DOHH2 (cell line): ENCODE data around the gene BRSK2.

ENCODE experiments used
- H3F3A ChIP-seq: fragments of 200-600 bp; sonication (generic), shearing (Covaris generic); 2 replicates; pipeline ENCODE4 v1.6.0; 2016; ENCODE audit warnings: antibody characterized with exemption, mild to moderate bottlenecking; ENCODE audit not compliant: control insufficient read depth, insufficient read depth
- H3K27ac ChIP-seq: fragments of 200-600 bp; sonication (generic); 2 replicates; pipeline ENCODE4 v1.5.1; 2014; ENCODE audit warnings: low read depth, mild to moderate bottlenecking, low read length, moderate library complexity
- H3K27me3 ChIP-seq: fragments of 200-600 bp; sonication (generic); 2 replicates; pipeline ENCODE4 v1.6.1; 2014; ENCODE audit warnings: mild to moderate bottlenecking, low read length, mixed read lengths; ENCODE audit not compliant: control insufficient read depth
- H3K36me3 ChIP-seq: fragments of 200-600 bp; sonication (generic); 2 replicates; pipeline ENCODE4 v1.6.1; 2014; ENCODE audit warnings: mild to moderate bottlenecking, low read length, moderate library complexity, mixed read lengths; ENCODE audit not compliant: control insufficient read depth
- H3K4me1 ChIP-seq: fragments of 200-600 bp; sonication (generic); 2 replicates; pipeline ENCODE4 v1.6.1; 2014; ENCODE audit warnings: mild to moderate bottlenecking, low read length, mixed read lengths; ENCODE audit not compliant: control insufficient read depth
- H3K4me2 ChIP-seq: fragments of 200-600 bp; sonication (generic); 2 replicates; pipeline ENCODE4 v1.6.0; 2014; ENCODE audit warnings: mild to moderate bottlenecking, low read length, moderate library complexity
- H3K4me3 ChIP-seq: fragments of 200-600 bp; sonication (generic); 2 replicates; pipeline ENCODE4 v1.5.1; 2014; ENCODE audit warnings: mild to moderate bottlenecking, low read length, mixed read lengths
- H3K79me2 ChIP-seq: fragments of 200-600 bp; sonication (generic); 2 replicates; pipeline ENCODE4 v1.6.1; 2014; ENCODE audit warnings: mild to moderate bottlenecking, low read length, mixed read lengths; ENCODE audit not compliant: control insufficient read depth
- H3K9me2 ChIP-seq: fragments of 200-600 bp; sonication (generic); replicated peaks from 2 replicates; pipeline ENCODE4 v1.6.1; 2014; ENCODE audit warnings: mild to moderate bottlenecking, low read length, mixed read lengths; ENCODE audit not compliant: control insufficient read depth
- H3K9me3 ChIP-seq: fragments of 200-600 bp; sonication (generic); 2 replicates; pipeline ENCODE4 v1.6.1; 2014; ENCODE audit warnings: antibody characterized with exemption, low read length, mixed read lengths; ENCODE audit not compliant: control insufficient read depth, insufficient read depth
- H4K20me1 ChIP-seq: fragments of 200-600 bp; sonication (generic); 2 replicates; pipeline ENCODE4 v1.6.0; 2014; ENCODE audit warnings: low read depth, mild to moderate bottlenecking, antibody characterized with exemption, low read length, moderate library complexity; ENCODE audit not compliant: control insufficient read depth, insufficient read depth
- EZH2phosphoT487 ChIP-seq: fragments of 200-600 bp; sonication (generic); IDR thresholded peaks from 2 replicates; pipeline ENCODE4 v1.6.1; 2017; ENCODE audit warnings: borderline replicate concordance, mild to moderate bottlenecking, antibody characterized with exemption, low read length, moderate library complexity, mixed read lengths
- TF ChIP-seq, protein P1 (sequence below): fragments of 200-600 bp; sonication (generic); IDR thresholded peaks from one replicate; pipeline ENCODE4 v1.5.1; 2014; ENCODE audit warnings: antibody characterized with exemption, mild to moderate bottlenecking, low read depth, low read length; ENCODE audit not compliant: poor library complexity, severe bottlenecking

Gene BRSK2

DNA sequence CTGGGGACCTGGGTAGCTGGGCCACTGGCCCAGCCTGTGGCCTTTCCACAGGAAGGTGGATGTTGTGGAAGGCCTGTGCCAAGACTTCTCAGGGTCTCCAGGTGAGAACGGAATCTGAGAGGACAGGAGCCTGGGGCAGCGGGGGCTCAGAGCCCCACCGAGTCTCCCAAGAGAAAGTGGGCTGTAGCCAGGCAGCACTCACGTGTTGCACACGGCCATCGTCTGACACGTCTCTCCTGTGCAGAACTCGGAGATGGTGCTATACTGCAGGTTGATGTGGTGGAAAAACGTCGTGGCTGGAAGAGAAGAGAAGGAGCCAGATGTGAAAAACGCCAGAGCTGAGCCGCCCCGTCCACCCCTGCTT is 90.4 kb downstream of the BRSK2 start:
- H3K79me2 ChIP-seq: peaks cover 2% of the 10 kb centered on the region; the same call in 1 of the 2 replicates
- H3K9me3 ChIP-seq: no peaks in the 10 kb centered on the region
- no peaks in the 10 kb centered on the region for H3K27me3 ChIP-seq
- TF ChIP-seq, protein P1, sequence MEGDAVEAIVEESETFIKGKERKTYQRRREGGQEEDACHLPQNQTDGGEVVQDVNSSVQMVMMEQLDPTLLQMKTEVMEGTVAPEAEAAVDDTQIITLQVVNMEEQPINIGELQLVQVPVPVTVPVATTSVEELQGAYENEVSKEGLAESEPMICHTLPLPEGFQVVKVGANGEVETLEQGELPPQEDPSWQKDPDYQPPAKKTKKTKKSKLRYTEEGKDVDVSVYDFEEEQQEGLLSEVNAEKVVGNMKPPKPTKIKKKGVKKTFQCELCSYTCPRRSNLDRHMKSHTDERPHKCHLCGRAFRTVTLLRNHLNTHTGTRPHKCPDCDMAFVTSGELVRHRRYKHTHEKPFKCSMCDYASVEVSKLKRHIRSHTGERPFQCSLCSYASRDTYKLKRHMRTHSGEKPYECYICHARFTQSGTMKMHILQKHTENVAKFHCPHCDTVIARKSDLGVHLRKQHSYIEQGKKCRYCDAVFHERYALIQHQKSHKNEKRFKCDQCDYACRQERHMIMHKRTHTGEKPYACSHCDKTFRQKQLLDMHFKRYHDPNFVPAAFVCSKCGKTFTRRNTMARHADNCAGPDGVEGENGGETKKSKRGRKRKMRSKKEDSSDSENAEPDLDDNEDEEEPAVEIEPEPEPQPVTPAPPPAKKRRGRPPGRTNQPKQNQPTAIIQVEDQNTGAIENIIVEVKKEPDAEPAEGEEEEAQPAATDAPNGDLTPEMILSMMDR: no peak
- no peak for TF ChIP-seq EZH2phosphoT487
- no peak overlapping the region for H3K4me2 ChIP-seq
- no peaks in the 10 kb centered on the region for H3K4me1 ChIP-seq
- peaks cover 6% of the 10 kb centered on the region; the same call in 1 of the 2 replicates for H4K20me1 ChIP-seq
- H3K4me3 ChIP-seq: no peak overlapping the region
- no peaks in the 10 kb centered on the region for H3F3A ChIP-seq
- peaks cover 4% of the 10 kb centered on the region; the same call in 1 of the 2 replicates for H3K36me3 ChIP-seq
- no peak overlapping the region for H3K27ac ChIP-seq
- H3K9me2 ChIP-seq: no peaks in the 10 kb centered on the region

GRCh38 chr11:1480555-1481482 is 91.1 kb downstream of the BRSK2 start:
- Histone ChIP-seq H3K79me2 (peaks cover 4% of the 10 kb centered on the region; the same call in 1 of the 2 replicates), H3K4me1 (no peaks in the 10 kb centered on the region), H3K36me3 (peaks cover 4% of the 10 kb centered on the region; the same call in 1 of the 2 replicates), H3K27ac (no peak overlapping the region), H3K9me3 (no peaks in the 10 kb centered on the region), H3F3A (no peaks in the 10 kb centered on the region), H3K9me2 (no peaks in the 10 kb centered on the region), H4K20me1 (peaks cover 7% of the 10 kb centered on the region; the same call in 1 of the 2 replicates), H3K4me2 (no peak overlapping the region), H3K4me3 (no peak overlapping the region), H3K27me3 (no peaks in the 10 kb centered on the region)
- TF ChIP-seq EZH2phosphoT487: no peak
- TF ChIP-seq, protein P1: no peak

- Histone ChIP-seq H3K9me3 (no peaks in the 10 kb centered on the region), H3K4me2 (no peak overlapping the region)
- TF ChIP-seq, protein P1: no peak
- no peak for TF ChIP-seq EZH2phosphoT487
Measured at GRCh38 chr11:1481483-1481825, 91.7 kb downstream of the BRSK2 start.

More at GRCh38 chr11:1481483-1481825, 91.7 kb downstream of the BRSK2 start:
- Histone ChIP-seq H3K9me2 (no peaks in the 10 kb centered on the region), H3K4me3 (no peak overlapping the region), H3F3A (no peaks in the 10 kb centered on the region), H3K36me3 (peaks cover 4% of the 10 kb centered on the region; the same call in 1 of the 2 replicates), H3K27me3 (no peaks in the 10 kb centered on the region), H3K27ac (no peak overlapping the region), H4K20me1 (peaks cover 7% of the 10 kb centered on the region; the same call in 1 of the 2 replicates), H3K79me2 (peaks cover 4% of the 10 kb centered on the region; the same call in 1 of the 2 replicates), H3K4me1 (no peaks in the 10 kb centered on the region)
